ENCODE measurements around the gene NR1I2.

GRCh38 chr3:119762876-119763275, 19.0 kb upstream of the NR1I2 start:
- TF ChIP-seq POLR2AphosphoS5 (IDR thresholded peaks at IDR 0.05; ENCODE audit: low read depth) (no peak), CTCF (IDR thresholded peaks at IDR 0.05; ENCODE audit: insufficient read depth, low read length) (no peak)
